Retinal pigment epithelial cell (primary cell): ENCODE results near the gene PPHLN1.

ENCODE experiments used
- DNase-seq: peaks from one replicate; pipeline ENCODE4 v3.0.0-alpha.2; 2010; ENCODE audit warnings: low read depth
- H3K4me3 ChIP-seq: 2 replicates; pipeline ENCODE4 v1.5.1; 2011; ENCODE audit warnings: mild to moderate bottlenecking, low read length, control low read depth, moderate library complexity
- TF ChIP-seq, protein P1 (sequence below): conservative IDR thresholded peaks from 2 replicates; pipeline ENCODE4 v1.5.1; 2011; ENCODE audit warnings: low read depth, low read length, control low read depth, inconsistent platforms

PPHLN1 gene

DNA sequence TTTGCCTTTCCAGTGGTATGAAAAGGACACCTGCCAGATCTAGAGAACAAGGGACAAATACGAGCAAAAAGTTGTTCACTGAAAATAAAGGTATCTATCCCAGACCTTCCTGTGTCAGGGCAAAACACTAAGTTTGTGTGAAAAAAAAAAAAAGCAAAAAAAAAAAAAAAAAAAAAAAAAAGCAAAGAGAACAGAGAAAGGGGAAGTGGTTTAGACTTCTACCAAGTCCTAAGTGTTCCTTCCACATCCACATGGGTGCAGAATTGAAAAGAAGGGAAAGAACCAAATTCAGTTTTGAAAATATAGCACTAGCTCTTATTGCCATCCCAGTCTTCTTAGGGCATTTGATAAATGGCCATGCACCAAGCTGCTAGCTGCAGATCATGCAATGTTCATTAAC is 41.8 kb upstream of the PPHLN1 start:
- TF ChIP-seq, protein P1, sequence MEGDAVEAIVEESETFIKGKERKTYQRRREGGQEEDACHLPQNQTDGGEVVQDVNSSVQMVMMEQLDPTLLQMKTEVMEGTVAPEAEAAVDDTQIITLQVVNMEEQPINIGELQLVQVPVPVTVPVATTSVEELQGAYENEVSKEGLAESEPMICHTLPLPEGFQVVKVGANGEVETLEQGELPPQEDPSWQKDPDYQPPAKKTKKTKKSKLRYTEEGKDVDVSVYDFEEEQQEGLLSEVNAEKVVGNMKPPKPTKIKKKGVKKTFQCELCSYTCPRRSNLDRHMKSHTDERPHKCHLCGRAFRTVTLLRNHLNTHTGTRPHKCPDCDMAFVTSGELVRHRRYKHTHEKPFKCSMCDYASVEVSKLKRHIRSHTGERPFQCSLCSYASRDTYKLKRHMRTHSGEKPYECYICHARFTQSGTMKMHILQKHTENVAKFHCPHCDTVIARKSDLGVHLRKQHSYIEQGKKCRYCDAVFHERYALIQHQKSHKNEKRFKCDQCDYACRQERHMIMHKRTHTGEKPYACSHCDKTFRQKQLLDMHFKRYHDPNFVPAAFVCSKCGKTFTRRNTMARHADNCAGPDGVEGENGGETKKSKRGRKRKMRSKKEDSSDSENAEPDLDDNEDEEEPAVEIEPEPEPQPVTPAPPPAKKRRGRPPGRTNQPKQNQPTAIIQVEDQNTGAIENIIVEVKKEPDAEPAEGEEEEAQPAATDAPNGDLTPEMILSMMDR, result no peak
- DNase-seq, result no peak
- no peak overlapping the region for H3K4me3 ChIP-seq

DNA sequence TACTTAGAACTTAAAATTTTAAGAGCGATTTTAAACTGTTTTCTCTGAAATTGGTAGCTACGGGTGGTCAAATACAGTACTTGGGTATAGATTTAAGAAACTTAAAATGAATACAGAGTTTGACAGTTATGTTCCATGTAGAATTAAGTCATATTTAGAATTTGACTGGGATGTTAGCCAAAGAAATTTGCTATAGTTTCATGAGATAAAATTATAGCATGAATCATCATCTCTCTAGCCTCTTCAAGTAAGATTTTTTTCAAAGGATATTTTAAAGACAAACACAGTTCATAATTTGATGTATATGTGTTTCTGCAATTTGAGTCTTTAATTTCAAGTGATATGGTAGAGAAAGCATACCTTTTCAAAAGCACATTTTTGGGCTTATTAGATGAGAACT is 41.1 kb upstream of the PPHLN1 start:
- TF ChIP-seq, protein P1, result no peak
- no peak overlapping the region for H3K4me3 ChIP-seq
- peak; percentile 5 for DNase-seq

DNA sequence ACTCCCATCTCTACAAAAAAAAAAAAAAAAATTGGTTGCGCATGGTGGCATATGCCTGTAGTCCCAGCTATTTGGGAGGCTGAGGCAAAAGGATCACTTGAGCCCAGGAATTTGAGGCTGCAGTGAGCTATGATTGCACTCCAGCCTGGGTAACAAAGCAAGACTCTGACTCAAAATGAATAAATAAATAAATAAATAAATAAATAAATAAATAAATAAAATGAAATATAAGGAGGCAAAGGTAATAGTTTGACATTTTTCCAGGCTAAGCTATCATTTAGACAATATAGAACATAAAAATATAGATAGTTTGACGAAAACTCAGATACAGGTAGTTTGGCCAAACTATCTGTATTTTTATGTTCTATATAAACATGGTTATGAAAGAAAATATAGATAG is 40.5 kb upstream of the PPHLN1 start:
- H3K4me3 ChIP-seq, result no peak overlapping the region
- no peak for DNase-seq
- TF ChIP-seq, protein P1, result no peak

DNA sequence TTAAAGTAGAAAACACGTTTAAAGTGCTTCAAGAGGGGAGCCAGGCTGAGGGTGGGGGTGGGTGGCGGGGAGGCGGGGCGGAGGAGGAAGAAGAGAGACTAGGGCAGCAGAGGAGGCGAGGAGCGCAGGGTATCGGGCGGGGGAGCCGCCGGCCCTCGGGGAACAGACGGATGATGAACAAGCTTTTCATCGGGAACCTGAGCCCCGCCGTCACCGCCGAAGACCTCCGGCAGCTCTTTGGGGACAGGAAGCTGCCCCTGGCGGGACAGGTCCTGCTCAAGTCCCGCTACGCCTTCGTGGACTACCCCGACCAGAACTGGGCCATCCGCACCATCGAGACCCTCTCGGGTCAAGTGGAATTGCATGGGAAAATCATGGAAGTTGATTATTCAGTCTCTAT is 39.2 kb upstream of the PPHLN1 start:
- no peak for DNase-seq
- H3K4me3 ChIP-seq, result no peak overlapping the region
- TF ChIP-seq, protein P1, result no peak

DNA sequence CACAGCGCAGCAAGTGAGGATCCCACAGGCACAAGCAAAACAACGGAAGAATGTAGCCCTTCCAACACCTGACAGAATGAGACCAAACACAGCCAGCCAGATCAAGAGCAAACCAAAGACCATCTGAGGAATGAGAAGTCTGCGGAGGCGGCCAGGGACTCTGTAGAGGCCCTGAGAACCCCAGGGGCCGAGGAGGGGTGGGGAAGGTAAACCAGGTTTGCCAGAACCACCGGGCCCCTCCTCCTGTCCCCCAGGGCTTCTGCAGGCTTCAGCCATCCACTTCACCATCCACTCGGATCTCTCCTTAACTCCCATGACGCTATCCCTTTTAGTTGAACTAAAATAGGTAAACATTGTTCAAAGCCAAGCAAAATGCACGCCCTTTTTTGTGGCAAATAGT is 37.4 kb upstream of the PPHLN1 start:
- DNase-seq, result no peak
- TF ChIP-seq, protein P1, result no peak
- H3K4me3 ChIP-seq, result no peak overlapping the region

DNA sequence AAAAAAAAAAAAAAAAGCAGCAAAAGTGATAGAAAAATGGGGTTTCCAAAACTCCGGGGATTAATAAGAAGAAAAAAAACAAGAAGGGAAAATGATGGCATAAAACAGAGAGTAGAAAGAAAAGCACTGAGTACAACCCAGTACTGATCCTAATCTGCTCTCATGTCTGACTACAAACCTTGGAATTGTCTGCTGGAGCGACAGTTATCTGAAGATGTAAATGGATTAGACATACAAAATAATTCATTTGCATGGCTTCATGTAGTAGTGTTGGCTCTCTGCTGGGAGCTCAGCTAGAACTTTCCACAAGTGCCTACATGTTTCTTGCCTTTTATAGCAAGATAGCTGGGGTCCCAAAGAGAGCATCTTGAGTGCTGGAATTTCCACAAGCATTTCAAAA is 34.3 kb upstream of the PPHLN1 start:
- no peak for DNase-seq
- TF ChIP-seq, protein P1, result no peak
- no peak overlapping the region for H3K4me3 ChIP-seq

DNA sequence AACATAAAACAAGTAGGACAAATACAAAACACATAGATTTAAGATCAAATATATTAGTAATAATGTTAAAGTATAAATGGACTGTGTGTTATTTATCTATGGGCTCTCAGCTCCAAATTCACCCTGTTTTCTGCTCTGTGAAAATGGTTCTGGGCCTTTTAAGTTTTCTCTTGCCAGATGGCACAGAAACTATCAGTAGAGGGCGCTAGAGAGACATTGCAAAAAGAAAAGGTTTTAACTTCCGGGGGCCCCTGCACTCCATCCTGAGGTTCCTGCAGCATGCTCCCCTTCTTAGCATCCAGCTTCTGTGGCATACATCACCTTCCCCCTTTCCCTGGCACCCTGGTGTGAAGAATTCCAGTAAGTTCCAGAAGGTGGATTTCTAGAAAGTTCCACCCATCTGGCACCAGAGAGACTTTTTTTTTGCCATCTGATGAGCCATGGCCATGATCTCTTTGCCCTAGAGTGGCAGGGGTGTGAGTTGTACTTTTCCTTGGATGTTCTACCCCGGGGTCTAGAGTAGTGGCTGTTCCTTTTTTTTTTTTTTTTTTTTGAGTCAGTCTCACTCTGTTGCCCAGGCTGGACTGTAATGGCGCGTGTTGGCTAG is 29.4 kb upstream of the PPHLN1 start:
- no peak for DNase-seq
- TF ChIP-seq, protein P1, result peak; percentile 57
- H3K4me3 ChIP-seq, result no peak overlapping the region
